GM12874 (cell line): Measurements from ENCODE around the gene CFAP61.

Experiments used
- TF ChIP-seq, protein P1 (sequence below): IDR thresholded peaks from 2 replicates; pipeline ENCODE4 v1.5.1; 2011; ENCODE audit warnings: low read depth, mild to moderate bottlenecking, control low read depth, low read length, moderate library complexity; ENCODE audit not compliant: insufficient read depth

Gene CFAP61

DNA sequence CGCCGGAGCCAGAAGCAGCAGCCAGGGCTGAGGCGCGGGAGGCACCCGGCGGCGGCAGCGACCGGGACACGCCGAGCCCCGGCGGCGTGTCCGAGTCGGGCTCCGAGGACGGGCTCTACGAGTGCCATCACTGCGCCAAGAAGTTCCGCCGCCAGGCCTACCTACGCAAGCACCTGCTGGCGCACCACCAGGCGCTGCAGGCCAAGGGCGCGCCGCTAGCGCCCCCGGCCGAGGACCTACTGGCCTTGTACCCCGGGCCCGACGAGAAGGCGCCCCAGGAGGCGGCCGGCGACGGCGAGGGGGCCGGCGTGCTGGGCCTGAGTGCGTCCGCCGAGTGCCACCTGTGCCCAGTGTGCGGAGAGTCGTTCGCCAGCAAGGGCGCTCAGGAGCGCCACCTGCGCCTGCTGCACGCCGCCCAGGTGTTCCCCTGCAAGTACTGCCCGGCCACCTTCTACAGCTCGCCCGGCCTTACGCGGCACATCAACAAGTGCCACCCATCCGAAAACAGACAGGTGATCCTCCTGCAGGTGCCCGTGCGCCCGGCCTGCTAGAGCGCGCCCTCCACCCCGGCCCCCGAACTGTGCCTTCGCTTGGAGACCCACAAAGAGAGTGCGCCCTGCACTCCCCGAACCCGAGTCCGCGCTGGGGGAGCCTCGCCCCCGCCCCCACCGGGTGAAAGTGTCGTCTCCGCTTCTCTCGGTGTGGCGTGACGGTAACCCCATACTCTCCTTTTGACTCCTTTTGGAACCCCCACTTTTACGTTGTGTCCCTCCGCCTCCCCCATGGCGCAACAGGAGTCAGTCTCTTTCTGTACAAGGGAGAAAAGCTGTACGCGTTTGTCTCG lies 317.1 kb downstream of the CFAP61 start:
- TF ChIP-seq, protein P1, sequence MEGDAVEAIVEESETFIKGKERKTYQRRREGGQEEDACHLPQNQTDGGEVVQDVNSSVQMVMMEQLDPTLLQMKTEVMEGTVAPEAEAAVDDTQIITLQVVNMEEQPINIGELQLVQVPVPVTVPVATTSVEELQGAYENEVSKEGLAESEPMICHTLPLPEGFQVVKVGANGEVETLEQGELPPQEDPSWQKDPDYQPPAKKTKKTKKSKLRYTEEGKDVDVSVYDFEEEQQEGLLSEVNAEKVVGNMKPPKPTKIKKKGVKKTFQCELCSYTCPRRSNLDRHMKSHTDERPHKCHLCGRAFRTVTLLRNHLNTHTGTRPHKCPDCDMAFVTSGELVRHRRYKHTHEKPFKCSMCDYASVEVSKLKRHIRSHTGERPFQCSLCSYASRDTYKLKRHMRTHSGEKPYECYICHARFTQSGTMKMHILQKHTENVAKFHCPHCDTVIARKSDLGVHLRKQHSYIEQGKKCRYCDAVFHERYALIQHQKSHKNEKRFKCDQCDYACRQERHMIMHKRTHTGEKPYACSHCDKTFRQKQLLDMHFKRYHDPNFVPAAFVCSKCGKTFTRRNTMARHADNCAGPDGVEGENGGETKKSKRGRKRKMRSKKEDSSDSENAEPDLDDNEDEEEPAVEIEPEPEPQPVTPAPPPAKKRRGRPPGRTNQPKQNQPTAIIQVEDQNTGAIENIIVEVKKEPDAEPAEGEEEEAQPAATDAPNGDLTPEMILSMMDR = peak; percentile 40

DNA sequence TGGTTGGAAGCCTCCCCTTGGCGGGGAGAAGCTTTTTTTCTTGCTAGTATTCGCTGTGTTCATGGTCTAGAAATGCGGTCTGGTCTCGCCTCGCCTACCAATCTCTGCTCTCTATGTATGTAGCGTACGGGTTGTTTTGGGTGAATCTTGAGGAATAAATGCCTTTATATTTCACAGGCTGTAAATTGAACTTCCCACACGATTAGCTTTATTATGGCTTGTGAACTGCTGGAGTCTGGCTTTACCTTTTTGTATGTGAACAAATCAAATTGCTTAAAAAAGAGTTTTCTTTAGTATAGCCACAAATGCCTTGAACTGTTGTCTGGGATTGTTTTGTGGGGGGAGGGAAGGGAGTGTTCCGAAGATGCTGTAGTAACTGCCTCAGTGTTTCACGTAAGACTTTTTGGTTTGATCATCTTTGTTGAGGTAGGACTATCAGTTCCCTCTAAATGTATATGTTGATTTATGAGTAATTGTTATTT lies 317.8 kb downstream of the CFAP61 start:
- TF ChIP-seq, protein P1 = no peak

DNA sequence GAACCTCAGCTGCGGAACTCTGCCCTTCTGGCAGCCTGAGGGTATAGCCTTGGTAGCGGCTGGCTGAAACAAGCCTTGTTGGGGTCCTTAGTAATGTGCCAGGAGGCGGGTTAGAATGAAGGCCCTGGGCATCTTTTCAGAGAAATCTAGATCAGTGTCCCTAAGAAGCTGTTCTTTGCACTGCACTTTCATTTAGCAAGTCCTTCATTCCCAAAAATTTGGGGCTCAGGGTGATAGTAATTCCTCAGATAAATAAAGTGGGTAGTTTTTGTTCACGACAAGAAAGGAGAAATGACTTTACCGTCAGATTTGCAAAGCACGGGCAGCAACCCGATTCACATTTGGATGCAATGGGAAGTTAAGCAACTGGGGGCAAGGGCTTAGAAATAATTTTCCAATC lies 318.8 kb downstream of the CFAP61 start:
- TF ChIP-seq, protein P1 = no peak

DNA sequence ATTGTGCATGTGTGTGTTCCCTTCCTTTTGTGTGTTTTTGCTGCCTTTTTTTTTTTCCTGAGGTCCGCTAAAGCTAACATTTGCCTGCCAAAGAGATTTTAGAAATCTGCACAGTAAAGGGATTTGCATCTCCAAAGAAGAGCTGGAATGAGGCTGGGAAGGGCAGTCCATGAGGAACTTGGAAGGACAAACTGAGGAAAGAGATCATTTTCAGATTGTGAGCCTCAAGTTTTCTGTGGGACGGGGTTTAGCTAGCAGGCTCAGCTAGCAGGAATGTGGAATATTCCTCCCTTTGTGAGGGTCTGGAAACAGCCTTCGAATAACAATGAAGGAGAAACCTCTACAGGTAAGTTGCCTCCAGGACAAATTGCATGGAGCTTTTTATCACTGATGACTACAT lies 319.3 kb downstream of the CFAP61 start:
- TF ChIP-seq, protein P1 = no peak

DNA sequence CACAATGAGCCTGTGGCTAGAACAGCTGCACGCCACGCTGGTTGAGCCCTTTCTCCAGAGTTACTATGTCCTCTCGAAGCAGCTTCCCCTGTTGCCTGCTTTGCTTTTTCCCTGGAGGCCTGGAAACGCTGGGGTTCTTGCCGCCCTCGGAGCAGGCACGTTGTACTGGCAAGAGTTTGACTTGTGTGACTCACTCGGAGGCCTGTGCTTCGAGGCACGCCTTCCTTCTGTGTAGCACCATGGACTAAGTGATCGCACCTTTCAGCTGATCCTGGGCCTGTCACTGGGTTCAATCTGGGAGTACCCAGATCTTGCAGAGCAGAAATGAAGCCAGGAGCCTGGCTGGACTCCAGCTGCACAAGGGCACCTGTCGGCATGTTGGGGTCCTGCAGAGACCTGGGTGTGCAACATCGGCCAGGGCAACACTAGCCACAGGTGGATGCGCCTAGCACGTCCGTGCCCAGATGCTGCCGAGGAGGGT lies 320.8 kb downstream of the CFAP61 start:
- TF ChIP-seq, protein P1 = no peak

DNA sequence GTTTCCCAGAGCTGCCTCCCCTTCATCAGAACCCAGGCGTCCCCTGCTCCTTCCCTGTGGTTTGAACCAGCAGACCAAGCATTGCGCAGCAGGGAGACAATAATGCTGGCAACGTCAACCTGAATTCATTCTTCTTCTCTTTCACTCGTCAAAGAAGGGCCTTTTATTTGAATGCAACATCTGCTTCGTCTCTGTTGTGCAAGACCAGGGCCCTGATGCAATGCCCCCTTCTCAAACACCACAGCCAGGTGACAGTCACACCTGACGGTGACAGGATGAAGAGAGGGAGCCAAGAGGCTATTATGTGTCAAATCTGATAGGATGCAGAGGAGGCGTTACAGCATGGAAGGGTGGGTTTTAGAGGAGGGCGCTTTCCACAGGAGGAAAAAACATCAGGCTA lies 323.5 kb downstream of the CFAP61 start:
- TF ChIP-seq, protein P1 = no peak

DNA sequence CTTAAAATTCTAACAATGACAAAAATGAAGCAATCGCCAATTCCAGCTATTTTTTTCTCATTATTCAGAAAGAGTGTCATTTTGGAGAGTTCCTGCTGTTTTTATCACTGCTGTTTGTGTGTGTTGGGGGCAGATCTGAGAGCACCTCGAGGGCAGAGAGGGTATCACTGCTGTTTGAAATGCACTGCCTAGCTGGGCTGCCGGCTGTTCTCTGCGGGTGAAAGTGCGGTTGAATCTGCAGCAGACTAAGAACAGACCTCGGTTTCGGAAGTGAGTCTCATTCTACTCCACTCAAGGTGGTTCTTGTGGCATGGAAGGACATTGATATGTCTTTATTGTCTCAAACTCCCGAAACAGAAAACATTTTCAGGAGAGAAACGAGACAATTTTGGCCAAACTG lies 333.9 kb downstream of the CFAP61 start:
- TF ChIP-seq, protein P1 = no peak
